Midbrain (tissue), 1 donor: ENCODE results near the gene PLCL1.

Experiments
- DNase-seq: peaks from one replicate; lab custom pipeline; 2025; lab: John Stamatoyannopoulos, UW

Gene PLCL1

GRCh38 chr2:198115201-198115600, 310.8 kb downstream of the PLCL1 start:
- DNase-seq: no peak

DNA sequence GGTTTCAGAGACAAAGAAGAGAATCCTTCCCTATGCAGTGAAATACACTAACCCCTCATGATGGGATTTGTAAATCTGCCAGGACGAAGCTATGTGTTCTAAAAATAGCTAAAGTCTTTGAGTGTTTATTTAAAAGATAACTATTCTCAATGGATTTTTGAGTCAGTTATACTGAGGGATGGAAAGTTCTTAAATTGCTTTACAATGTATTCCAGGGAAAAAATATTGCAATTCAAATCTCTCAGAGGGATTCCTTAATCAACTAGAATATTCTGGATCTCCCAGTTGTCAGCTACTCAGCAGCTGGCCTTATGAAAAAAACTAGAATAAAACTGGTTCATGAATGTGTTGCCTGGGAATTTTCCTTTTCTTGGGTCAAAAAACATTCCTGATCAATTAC, 312.4 kb downstream of the PLCL1 start:
- DNase-seq: no peak

DNA sequence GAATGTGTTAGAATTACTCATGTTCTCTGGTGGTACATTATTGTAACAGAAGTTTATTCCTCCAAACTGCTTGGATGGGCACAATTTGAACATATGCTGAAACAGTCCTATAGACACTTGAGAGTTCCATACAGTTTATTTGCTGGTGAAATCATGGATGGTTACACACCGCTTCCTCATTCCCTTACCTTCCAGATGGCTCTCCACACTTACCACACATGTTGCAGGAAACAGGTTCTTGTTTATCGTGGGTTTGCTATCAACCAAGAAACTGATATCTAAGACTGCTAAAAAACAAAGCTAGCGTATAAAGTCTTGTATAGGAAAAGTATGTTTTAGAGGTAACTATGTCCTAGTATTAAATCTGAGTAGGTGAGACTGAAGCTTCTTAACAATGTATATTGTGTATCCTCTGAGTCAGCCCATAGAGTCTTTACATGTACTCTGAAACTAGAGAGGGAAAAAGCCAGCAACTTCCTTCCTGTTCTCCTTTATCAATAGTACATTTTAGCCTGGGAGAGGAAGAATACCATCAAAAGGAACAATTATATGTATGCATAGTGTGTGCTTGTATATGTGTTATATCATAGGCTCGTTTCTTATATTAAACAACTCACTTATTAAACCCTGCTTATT, 313.1 kb downstream of the PLCL1 start:
- DNase-seq: no peak

DNA sequence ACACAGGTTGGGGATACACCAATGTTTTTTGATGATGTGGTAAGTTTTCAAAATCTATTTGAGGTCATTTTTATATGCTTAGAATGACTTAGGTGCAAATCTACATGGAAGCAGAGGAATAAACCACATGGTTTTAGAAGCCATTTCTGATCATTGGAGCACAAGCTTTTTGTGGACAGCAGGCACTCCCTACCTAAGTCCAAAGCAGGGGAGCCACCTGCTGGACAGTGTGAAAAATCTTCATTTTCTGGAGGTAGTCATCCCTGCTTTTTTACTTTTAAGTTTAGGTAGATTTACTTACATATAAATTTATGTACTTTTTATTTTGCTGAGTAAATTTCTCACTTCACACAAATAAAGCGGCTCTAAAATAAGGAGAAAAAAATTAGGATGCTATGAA, 323.2 kb downstream of the PLCL1 start:
- peak; percentile 27 for DNase-seq

DNA sequence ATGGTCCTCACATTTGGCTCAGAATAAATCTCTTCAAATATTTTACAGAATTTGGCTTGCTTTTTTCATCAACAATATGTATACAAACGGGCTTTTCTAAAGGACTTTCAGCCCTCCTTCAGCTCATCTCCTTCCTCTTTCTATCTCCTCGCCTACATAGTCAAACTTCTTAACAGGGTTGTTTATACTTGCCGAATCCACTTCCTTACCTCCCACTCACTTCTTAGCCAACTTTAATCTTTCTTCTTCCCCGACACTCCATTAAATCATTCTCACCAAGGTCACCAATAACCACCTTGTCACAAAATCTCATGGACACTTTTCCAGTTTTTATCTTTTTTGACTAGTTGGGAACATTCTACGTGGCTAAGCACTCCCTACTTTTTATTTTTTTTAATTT, 325.2 kb downstream of the PLCL1 start:
- no peak for DNase-seq

GRCh38 chr2:198134293-198134955, 330.0 kb downstream of the PLCL1 start:
- DNase-seq: no peak

DNA sequence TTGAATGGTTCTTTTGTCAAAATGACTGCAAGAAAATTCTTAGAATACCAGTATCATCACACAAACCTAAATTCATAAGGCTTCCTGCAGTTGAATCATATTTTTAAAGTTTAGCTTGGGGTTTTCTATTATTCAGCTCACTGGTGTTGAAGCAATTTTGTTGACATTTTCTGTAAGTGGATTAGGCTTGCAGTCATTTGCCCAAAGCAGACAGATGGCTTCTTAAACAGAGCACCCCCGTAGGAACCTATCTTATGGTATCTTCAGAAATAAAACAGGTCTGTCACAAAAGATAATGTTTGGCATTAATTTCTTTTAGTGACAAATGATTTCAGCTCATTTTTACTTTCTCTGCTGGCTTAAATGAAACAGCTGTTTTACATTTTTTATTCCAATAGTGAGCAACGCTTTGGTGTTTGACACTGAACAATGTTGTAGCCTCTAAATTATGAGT, 331.1 kb downstream of the PLCL1 start:
- DNase-seq: no peak

DNA sequence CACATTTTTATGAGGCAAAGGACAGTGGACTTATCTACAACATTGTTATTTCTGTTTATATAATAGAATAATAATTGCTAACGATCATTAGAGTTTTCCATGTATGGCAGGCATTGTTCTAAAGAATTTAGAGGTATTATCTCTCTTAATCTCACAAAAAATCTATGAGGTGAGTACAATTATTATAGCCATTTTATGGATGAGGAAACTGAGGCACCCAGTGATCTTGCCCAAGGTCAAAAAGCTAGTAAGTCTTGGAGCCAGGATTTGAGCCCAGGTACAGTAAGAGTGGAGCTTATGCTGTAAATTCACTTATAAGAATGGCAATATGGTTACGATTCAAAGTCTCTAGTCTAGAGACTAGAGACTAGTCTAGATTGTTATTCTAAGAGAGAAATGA, 331.7 kb downstream of the PLCL1 start:
- DNase-seq: no peak

DNA sequence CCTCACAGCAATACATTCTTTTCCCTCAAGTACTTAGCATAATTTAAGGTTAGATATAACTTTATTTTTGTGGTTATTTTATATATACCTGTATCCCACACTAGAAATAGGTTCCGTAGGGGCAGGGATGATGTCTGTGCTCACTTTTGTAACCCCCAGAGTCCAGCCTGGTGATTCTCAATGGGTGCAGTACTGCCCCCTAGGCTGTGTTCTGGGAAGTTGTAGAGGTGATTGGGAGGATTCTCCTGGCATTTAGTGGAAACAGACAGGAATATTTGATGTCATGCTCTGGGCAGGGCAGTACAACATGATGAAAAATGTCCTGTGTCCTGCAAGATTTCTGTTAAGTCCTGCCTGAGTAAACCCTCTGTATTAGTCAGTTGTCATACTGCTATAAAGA, 333.3 kb downstream of the PLCL1 start:
- DNase-seq: no peak

DNA sequence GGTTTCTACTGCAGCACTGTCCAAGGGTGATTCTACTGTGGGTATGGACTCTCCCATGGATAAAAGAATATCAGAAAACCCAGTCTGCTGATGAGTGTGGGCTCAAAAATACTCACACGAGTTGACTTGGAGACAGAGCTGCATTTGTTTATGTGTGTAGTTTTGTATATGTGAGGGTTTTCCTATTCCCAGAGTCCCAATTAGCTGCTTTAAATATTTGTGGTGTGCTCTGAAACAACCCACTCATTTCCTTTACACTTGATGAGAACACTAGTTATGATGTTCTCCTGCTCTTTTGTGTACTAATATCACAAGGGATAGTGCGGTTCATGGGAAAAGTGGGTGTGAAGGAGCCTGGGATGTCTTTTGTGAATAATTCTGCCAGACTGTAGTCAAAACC, 337.3 kb downstream of the PLCL1 start:
- no peak for DNase-seq

DNA sequence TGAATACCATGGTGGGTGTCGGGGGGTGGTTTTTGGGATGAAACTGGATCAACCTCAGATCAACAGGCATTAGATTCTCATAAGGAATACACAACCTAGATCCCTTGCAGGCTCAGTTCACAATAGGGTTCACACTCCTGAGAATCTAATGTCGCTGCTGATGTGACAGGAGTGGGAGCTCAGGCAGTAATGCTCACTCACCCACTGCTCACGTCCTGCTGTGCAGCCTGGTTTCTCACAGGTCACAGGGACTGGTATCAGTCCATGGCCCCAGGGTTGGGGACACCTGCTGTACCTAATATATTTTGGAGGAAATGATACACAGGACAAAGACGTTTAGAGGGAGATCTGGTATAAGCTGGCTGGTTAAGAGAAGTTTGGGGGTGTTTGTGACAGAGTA, 338.8 kb downstream of the PLCL1 start:
- DNase-seq: no peak

GRCh38 chr2:198143793-198144192, 339.4 kb downstream of the PLCL1 start:
- DNase-seq: peak; percentile 71

- DNase-seq: peak; percentile 32
These were observed 340.3 kb downstream of the PLCL1 start for GRCh38 chr2:198144660-198145059.

GRCh38 chr2:198146346-198146940, 342.1 kb downstream of the PLCL1 start:
- DNase-seq: no peak

DNA sequence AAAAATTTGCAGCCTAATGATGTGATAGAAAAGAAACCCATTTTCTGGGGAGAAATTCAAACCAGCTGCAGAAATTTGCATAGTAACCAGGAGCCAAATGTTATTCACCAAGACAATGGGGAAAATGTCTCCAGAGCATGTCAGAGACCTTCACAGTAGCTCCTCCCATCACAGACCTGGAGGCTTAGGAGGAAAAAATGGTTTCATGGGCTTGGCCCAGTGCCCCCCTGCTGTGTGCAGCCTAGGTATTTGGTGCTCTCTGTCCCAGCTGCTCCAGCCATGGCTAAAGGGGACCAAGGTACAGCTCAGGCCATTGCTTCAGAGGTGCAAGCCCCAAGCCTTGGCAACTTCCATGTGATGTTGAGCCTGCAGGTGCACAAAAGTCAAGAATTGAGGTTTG, 352.9 kb downstream of the PLCL1 start:
- no peak for DNase-seq

DNA sequence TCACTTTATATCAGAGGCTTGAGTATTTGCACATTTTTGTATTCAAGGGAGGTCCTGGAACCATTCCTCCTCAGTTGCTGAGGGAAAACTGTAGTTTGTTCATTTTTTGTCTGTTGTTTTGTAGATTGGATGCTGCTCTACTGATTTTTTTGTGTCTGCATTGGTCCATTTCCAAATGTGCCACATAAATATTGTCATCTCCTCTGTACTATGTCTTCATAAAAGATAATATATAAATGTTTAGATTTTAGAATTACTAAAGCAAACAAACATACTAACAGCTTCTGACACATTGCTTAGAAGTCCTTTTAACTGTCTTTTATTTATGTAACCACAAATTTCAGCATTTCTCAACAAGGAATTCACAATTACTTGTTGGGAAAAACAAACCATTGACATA, 356.8 kb downstream of the PLCL1 start:
- no peak for DNase-seq

DNA sequence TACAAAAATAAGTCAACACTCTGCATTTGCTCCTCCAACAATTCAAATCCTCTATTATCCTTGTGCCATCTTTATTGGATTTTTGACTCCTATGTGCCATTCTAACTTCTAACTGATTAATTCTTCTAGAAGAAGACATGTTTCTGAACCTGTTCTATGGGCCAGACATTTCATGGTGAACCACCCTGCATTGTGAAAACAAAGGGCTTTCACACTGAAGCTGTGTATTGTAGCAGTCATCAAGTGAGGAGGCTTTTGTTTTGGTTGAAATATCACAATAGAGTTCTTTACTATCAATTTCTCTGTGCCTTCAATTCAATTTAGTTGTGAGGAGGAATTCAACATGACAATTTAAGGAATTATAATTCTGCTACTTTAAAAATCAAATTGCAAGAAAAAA, 357.9 kb downstream of the PLCL1 start:
- DNase-seq: peak; percentile 71

- DNase-seq: no peak
These were observed 360.4 kb downstream of the PLCL1 start for GRCh38 chr2:198164843-198165242.

- DNase-seq: no peak
These were observed 360.9 kb downstream of the PLCL1 start for GRCh38 chr2:198165289-198165688.

GRCh38 chr2:198167346-198167745, 363.0 kb downstream of the PLCL1 start:
- DNase-seq: no peak

GRCh38 chr2:198168651-198169050, 364.3 kb downstream of the PLCL1 start:
- DNase-seq: no peak

DNA sequence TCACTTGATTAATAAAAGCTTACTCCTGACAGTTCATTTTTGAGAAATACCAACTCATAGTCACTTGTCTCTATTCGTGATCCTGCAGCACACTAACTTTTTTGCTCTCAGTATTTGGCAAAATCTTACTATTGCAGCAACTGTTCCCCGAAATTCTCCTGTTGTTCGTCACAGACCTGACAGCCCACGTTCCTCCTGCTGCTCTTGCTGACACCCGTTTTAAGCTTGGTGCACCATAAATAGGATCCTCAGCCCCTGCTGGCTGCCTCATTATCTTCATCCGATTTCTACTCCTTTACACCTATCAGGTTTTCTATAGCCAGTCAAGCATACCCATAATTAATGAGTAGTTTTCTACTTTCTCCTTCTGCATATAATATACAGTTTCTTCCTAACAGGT, 368.8 kb downstream of the PLCL1 start:
- no peak for DNase-seq

DNA sequence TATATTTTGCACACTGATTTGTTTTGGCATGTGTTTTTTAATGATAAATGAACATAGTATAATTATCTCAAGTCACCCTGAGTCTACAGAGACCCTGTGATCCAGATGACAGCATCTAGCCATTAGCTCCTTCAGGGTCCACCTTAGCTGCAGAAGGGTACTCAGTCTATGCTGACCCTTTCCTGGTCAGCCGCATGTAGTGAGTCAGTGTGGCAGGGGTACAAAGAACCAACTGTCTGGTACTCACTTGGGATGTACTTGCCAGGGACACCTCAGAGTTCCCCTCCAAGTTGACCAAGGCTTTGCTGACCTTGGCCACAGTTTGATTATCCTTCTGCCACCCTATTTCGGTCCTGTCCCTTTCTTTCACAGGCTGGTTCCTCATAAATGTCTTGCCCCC, 369.5 kb downstream of the PLCL1 start:
- no peak for DNase-seq

DNA sequence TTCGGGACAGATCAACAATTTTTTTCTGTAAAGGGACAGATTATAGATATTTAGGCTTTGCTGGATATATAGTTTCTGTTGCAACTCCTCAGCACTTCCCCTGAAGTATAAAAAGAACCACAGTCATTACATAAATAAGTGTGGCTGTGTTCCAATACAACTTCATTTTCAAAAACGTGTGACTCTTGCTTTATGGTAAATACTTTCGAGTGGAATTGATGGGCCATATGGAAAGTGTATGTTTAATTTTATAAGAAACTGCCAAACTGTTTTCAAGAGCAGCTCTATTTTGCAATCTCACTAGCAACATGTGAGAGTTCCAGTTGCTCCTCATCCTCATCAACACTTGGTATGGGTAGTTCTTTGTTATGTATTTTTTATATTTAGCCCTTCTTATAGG, 370.9 kb downstream of the PLCL1 start:
- no peak for DNase-seq
